Kidney (tissue), 14 donors: ENCODE measurements around the gene GNB3. TPM values are rescaled to one million over a fixed set of nuclear protein-coding genes. Genes with fewer than 3 reads are reported as not detected.
A peak's percentile ranks its signal among the peaks of the same experiment; 100 is the strongest.

Experiments
- DNase-seq, 5 donors: peaks; one replicate each; pipeline ENCODE4 v3.0.0-alpha.2; 2013 to 2020
- FAIRE-seq: peaks from 2 replicates; lab custom pipeline; 2012; peaks lifted over from hg19 to GRCh38; lab: Jason Lieb, UNC
- H3K27ac ChIP-seq, 2 donors: one replicate each; pipeline ENCODE4 v1.7.0; 2013; ENCODE audit warnings: low read depth in 2 of 2, low read length in 2 of 2, inconsistent platforms in 1 of 2
- H3K27me3 ChIP-seq: one replicate; pipeline ENCODE4 v1.7.1; 2013; ENCODE audit warnings: low read length, inconsistent platforms; ENCODE audit not compliant: control insufficient read depth, insufficient read depth
- H3K36me3 ChIP-seq, 3 donors: one replicate each; pipeline versions ENCODE4 v1.7.0 to v1.7.1; 2013; ENCODE audit warnings: low read length in 3 of 3, control low read depth in 1 of 3, inconsistent platforms in 1 of 3; ENCODE audit not compliant: insufficient read depth in 3 of 3, control insufficient read depth in 2 of 3
- H3K4me1 ChIP-seq, 3 donors: one replicate each; pipeline versions ENCODE4 v1.7.0 to v1.7.1; 2013; ENCODE audit warnings: low read length in 3 of 3, inconsistent platforms in 1 of 3, low read depth in 1 of 3; ENCODE audit not compliant: control insufficient read depth in 2 of 3, insufficient read depth in 2 of 3
- H3K4me3 ChIP-seq, 3 donors: one replicate each; pipeline versions ENCODE4 v1.7.0 to v1.8.1; 2013; ENCODE audit warnings: low read length in 3 of 3, control low read depth in 1 of 3, inconsistent platforms in 1 of 3
- H3K9ac ChIP-seq, 3 donors: one replicate each; pipeline versions ENCODE4 v1.7.0 to v1.7.1; 2013; ENCODE audit warnings: low read length in 3 of 3, control low read depth in 1 of 3, inconsistent platforms in 1 of 3
- H3K9me3 ChIP-seq, 3 donors: one replicate each; pipeline versions ENCODE4 v1.7.0 to v1.7.1; 2013; ENCODE audit warnings: low read length in 3 of 3, control low read depth in 1 of 3, inconsistent platforms in 1 of 3; ENCODE audit not compliant: control insufficient read depth in 2 of 3, insufficient read depth in 1 of 3
- intact Hi-C: fragments of 100-400 bp; cut with DNase I; formaldehyde crosslinking; loops from one replicate; pipeline ENCODE4 v1.11.1; 2022
- polyA plus RNA-seq: library from polyadenylated mRNA; stranded (reverse); fragments of 350-450 nt; fragmentation: Illumina TruSeq; extraction: RNeasy Lipid Tissue Mini Kit (QIAGEN cat#74804); gene quantifications from one replicate; pipeline ENCODE4 v1.2.3, GENCODE V29; 2014; ENCODE audit warnings: low read depth, low replicate concordance; ENCODE audit not compliant: insufficient read depth
- total RNA-seq: library from RNA; stranded (reverse); fragmentation: NEBNext Ultra II Directional; extraction: Animal tissue kit (Norgen Biotek cat#: 25700); gene quantifications from one replicate; pipeline ENCODE4 v1.2.1, GENCODE V29; 2021
- TF ChIP-seq, protein P1 (sequence below): IDR thresholded peaks from 3 replicates; pipeline ENCODE4 v1.5.1; 2012; ENCODE audit warnings: mild to moderate bottlenecking, moderate library complexity, borderline replicate concordance; ENCODE audit not compliant: insufficient read depth; ENCODE audit errors: extremely low read depth
- donor health status: control.
- donor health status: control.
- donor health status: control.
- donor health status: control.
- donor health status: control.
- donor health status: DM: yes; HTN: yes; CAD: no.
- donor health status: Normal renal cell carcinoma (clear cell type).

The GNB3 gene
- total and polyA plus RNA-seq, 2 donors from 2014 or later, result 1.4 to 2.6 TPM

- no peak for FAIRE-seq
- H3K4me1 ChIP-seq, result peaks cover 0 to 7% (median 0%) of the 10 kb centered on the region in 3 donors
- intact Hi-C loops, result no loop called here
- TF ChIP-seq, protein P1, sequence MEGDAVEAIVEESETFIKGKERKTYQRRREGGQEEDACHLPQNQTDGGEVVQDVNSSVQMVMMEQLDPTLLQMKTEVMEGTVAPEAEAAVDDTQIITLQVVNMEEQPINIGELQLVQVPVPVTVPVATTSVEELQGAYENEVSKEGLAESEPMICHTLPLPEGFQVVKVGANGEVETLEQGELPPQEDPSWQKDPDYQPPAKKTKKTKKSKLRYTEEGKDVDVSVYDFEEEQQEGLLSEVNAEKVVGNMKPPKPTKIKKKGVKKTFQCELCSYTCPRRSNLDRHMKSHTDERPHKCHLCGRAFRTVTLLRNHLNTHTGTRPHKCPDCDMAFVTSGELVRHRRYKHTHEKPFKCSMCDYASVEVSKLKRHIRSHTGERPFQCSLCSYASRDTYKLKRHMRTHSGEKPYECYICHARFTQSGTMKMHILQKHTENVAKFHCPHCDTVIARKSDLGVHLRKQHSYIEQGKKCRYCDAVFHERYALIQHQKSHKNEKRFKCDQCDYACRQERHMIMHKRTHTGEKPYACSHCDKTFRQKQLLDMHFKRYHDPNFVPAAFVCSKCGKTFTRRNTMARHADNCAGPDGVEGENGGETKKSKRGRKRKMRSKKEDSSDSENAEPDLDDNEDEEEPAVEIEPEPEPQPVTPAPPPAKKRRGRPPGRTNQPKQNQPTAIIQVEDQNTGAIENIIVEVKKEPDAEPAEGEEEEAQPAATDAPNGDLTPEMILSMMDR, result no peak
- peak in 1 of 5 donors; percentile 53 for DNase-seq
- no peaks in the 10 kb centered on the region for H3K27me3 ChIP-seq
- peaks cover 0 to 5% (median 0%) of the 10 kb centered on the region in 3 donors for H3K36me3 ChIP-seq
- H3K27ac ChIP-seq, result no peak overlapping the region
- H3K4me3 ChIP-seq, result no peak overlapping the region
- H3K9ac ChIP-seq, result no peak overlapping the region
- no peaks in the 10 kb centered on the region for H3K9me3 ChIP-seq
These were observed 7.4 kb upstream of the GNB3 start for GRCh38 chr12:6833189-6833890.

DNA sequence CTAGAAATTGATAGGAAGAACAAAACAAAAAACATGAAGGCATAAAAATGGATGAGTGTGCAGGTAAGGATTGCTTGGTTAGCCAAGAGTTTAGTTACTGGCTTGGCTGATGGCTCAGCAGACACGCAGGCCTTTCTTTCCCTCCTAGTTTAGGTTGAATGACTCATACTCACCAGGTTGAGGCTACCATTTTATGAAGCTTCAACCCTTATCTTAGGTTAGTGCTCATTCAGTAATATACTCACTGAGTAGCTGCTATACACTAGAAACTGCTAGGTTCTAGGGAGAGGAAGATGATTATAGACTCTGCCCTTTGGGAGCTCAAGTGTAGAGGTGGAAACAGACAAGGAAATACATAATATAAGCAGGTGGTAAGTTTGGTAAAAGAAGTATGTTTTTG is 6.5 kb upstream of the GNB3 start:
- H3K27me3 ChIP-seq, result no peaks in the 10 kb centered on the region
- no peak for DNase-seq
- intact Hi-C loops, result no loop called here
- H3K4me3 ChIP-seq, result no peak overlapping the region
- H3K4me1 ChIP-seq, result peaks cover 0 to 3% (median 0%) of the 10 kb centered on the region in 3 donors
- no peaks in the 10 kb centered on the region for H3K9me3 ChIP-seq
- no peak overlapping the region for H3K27ac ChIP-seq
- no peak for FAIRE-seq
- TF ChIP-seq, protein P1, result no peak
- H3K9ac ChIP-seq, result no peak overlapping the region
- peaks cover 0 to 5% (median 0%) of the 10 kb centered on the region in 3 donors for H3K36me3 ChIP-seq

DNA sequence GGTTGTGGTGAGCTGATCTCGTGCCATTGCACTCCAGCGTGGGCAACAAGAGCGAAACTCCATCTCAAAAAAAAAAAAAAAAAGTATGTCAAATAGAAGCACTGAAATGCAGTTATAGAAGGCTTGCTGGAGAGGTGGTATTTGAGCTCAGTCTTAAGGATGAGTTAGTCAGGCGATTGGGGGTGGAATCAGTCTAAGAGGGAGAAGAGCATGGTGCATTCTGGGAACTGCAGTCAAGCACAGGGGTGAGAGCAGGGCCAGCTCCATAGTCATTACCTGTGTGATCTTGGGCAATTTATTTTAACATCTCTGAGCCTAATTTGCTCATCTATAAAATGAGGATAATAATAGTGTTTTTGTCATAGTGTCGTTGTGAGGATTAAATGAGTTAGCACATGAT is 5.9 kb upstream of the GNB3 start:
- H3K36me3 ChIP-seq, result peaks cover 0 to 5% (median 0%) of the 10 kb centered on the region in 3 donors
- DNase-seq (peak in 1 of 5 donors; percentile 5), FAIRE-seq (no peak)
- H3K27ac ChIP-seq, result no peak overlapping the region
- no peaks in the 10 kb centered on the region for H3K9me3 ChIP-seq
- TF ChIP-seq, protein P1, result no peak
- no peaks in the 10 kb centered on the region for H3K27me3 ChIP-seq
- no peaks in the 10 kb centered on the region for H3K4me1 ChIP-seq
- H3K9ac ChIP-seq, result no peak overlapping the region
- intact Hi-C loops, result no loop called here
- no peak overlapping the region for H3K4me3 ChIP-seq
